Thyroid gland (tissue), 4 donors: ENCODE data around the gene RB1. TPM values are rescaled to one million over a fixed set of nuclear protein-coding genes. Genes with fewer than 3 reads are reported as not detected.
"Not testable (repeated sequence)": the region's sequence is repeated elsewhere in the genome, so short reads cannot be mapped to it uniquely, and the experiment has no call there.

Experiments used
- DNase-seq, 2 donors: peaks; one replicate each; pipeline ENCODE4 v3.0.0-alpha.2; 2019
- H3K27ac ChIP-seq, 3 donors: fragments of 200-600 bp; sonication (generic); 1 replicate in 2 of 3; 2 replicates in 1 of 3; pipeline ENCODE4 v1.5.1; 2016 to 2019; ENCODE audit warnings: mild to moderate bottlenecking in 1 of 3, moderate library complexity in 1 of 3
- H3K27me3 ChIP-seq: fragments of 200-600 bp; sonication (generic); one replicate; pipeline ENCODE4 v1.5.1; 2019
- H3K36me3 ChIP-seq, 2 donors: fragments of 200-600 bp; sonication (generic); one replicate each; pipeline ENCODE4 v1.5.1; 2016 to 2019
- H3K4me1 ChIP-seq, 2 donors: fragments of 200-600 bp; sonication (generic); one replicate each; pipeline ENCODE4 v1.5.1; 2017 to 2019
- H3K4me3 ChIP-seq, 3 donors: fragments of 200-600 bp; sonication (generic); replicated peaks in 1 of 3; 1 replicate in 2 of 3; 2 replicates in 1 of 3; pipeline ENCODE4 v1.5.1; 2016; ENCODE audit warnings: mild to moderate bottlenecking in 1 of 3
- H3K9me3 ChIP-seq: fragments of 200-600 bp; sonication (generic); one replicate; pipeline ENCODE4 v1.5.1; 2017
- CTCF ChIP-seq, 6 experiments: fragments of 200-600 bp in 3 of 6; fragments of 450-650 bp in 3 of 6; sonication (generic) in 3 of 6; IDR thresholded peaks; one replicate each; pipeline ENCODE4 v1.5.1; 2016 to 2019; ENCODE audit warnings: antibody characterized with exemption in 6 of 6, mild to moderate bottlenecking in 2 of 6, inconsistent platforms in 1 of 6, moderate library complexity in 1 of 6
- POLR2A ChIP-seq, 2 donors: fragments of 450-650 bp; IDR thresholded peaks; one replicate each; pipeline ENCODE4 v1.6.1; 2017; ENCODE audit warnings: antibody characterized with exemption in 2 of 2, mild to moderate bottlenecking in 2 of 2, moderate library complexity in 1 of 2
- WGBS, 2 donors: methylation state at CpG; one replicate each; pipeline ENCODE4 v1.1.5; 2017; 5-methylcytosine and 5-hydroxymethylcytosine counted together
- intact Hi-C: fragments of 100-400 bp; cut with DNase I; formaldehyde crosslinking; loops from one replicate; pipeline ENCODE4 v1.15.1; 2023
- total RNA-seq, 4 donors: library from RNA; depleted of rRNA; stranded (reverse); fragments of >200 nt; gene quantifications; one replicate each; pipeline ENCODE4 v1.2.3, GENCODE V29; 2016

RB1 gene
- total RNA-seq, 4 donors from 2014 or later = 38.5 to 62.1 (median 41.8) TPM

- intact Hi-C loops = no loop called here
- Histone ChIP-seq H3K27me3 (no peaks in the 10 kb centered on the region), H3K4me1 (peaks cover 8 to 19% of the 10 kb centered on the region in 2 donors), H3K9me3 (no peaks in the 10 kb centered on the region), H3K36me3 (no peaks in the 10 kb centered on the region), H3K4me3 (no peak overlapping the region), H3K27ac (peak overlapping the region; percentile 9 to 46 (median 35))
- no peak for DNase-seq
- TF ChIP-seq CTCF (IDR thresholded peaks at IDR 0.05) (no peak), POLR2A (IDR thresholded peaks at IDR 0.05) (no peak)
- 69 to 73% methylated on average over 3 of the region's 3 CpGs for WGBS, 2 donors
These were observed 144.9 kb downstream of the RB1 start for GRCh38 chr13:48448285-48448958.

GRCh38 chr13:48448959-48449614 is 145.5 kb downstream of the RB1 start:
- WGBS, 2 donors = 46 to 51% methylated on average over 6 of the region's 6 CpGs
- TF ChIP-seq CTCF (IDR thresholded peaks at IDR 0.05) = no peak
- TF ChIP-seq POLR2A (IDR thresholded peaks at IDR 0.05) = no peak
- intact Hi-C loops = no loop called here
- peak overlapping the region; percentile 2 to 46 (median 35) for H3K27ac ChIP-seq
- H3K36me3 ChIP-seq = no peaks in the 10 kb centered on the region
- no peak for DNase-seq
- H3K4me1 ChIP-seq = peaks cover 8 to 19% of the 10 kb centered on the region in 2 donors
- H3K9me3 ChIP-seq = no peaks in the 10 kb centered on the region
- H3K4me3 ChIP-seq = no peak overlapping the region
- no peaks in the 10 kb centered on the region for H3K27me3 ChIP-seq

GRCh38 chr13:48449656-48450055 is 146.1 kb downstream of the RB1 start:
- H3K9me3 ChIP-seq = no peaks in the 10 kb centered on the region
- TF ChIP-seq CTCF (IDR thresholded peaks at IDR 0.05) (no peak), POLR2A (IDR thresholded peaks at IDR 0.05) (no peak)
- peak overlapping the region in 2 of 3 donors; percentile 35 to 46 for H3K27ac ChIP-seq
- 87 to 91% methylated on average over 2 of the region's 2 CpGs for WGBS, 2 donors
- H3K4me1 ChIP-seq = peaks cover 8 to 19% of the 10 kb centered on the region in 2 donors
- H3K27me3 ChIP-seq = no peaks in the 10 kb centered on the region
- H3K36me3 ChIP-seq = no peaks in the 10 kb centered on the region
- no peak for DNase-seq
- H3K4me3 ChIP-seq = no peak overlapping the region
- intact Hi-C loops = no loop called here

GRCh38 chr13:48451196-48451595 is 147.6 kb downstream of the RB1 start:
- H3K4me1 ChIP-seq = peaks cover 8 to 18% of the 10 kb centered on the region in 2 donors
- intact Hi-C loops, H3K4me3 ChIP-seq, H3K27ac ChIP-seq, H3K9me3 ChIP-seq, H3K27me3 ChIP-seq, H3K36me3 ChIP-seq, DNase-seq: not testable (repeated sequence)

- no peak for TF ChIP-seq POLR2A (IDR thresholded peaks at IDR 0.05)
- TF ChIP-seq CTCF (IDR thresholded peaks at IDR 0.05) = no peak
- intact Hi-C loops = no loop called here
- no peak overlapping the region for H3K4me3 ChIP-seq
- DNase-seq = no peak
- H3K4me1 ChIP-seq = no peaks in the 10 kb centered on the region
- H3K27me3 ChIP-seq = no peaks in the 10 kb centered on the region
- H3K9me3 ChIP-seq = no peaks in the 10 kb centered on the region
- peaks cover 17 to 18% of the 10 kb centered on the region in 2 donors for H3K36me3 ChIP-seq
- 94 to 95% methylated on average over 8 to 10 of the region's 10 CpGs for WGBS, 2 donors
- H3K27ac ChIP-seq = no peak overlapping the region
These were observed 153.0 kb downstream of the RB1 start for GRCh38 chr13:48456546-48456945.
